ENCODE measurements around the gene CCDC174.

CCDC174 gene

DNA sequence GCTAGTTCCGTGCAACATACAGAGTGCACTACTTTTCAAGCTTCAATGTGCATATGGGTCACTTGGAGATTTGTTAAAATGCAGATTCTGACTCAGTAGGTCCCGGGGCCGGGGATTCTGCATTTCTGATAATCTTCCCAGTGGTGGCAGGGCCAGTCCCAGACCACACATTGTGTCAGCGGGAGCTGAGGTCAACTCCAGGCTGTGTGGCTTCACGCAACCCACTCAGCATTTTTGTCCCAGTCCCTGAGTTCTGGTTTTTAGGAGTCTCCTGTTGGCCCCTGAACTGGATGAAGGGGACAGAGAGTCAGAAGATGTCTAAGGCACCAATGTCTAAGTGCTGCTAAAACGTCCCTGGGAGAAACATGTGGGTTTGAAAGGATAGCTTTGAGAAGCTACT is 26.1 kb upstream of the CCDC174 start:
- DNase-seq (no peak), ATAC-seq (no peak)

DNA sequence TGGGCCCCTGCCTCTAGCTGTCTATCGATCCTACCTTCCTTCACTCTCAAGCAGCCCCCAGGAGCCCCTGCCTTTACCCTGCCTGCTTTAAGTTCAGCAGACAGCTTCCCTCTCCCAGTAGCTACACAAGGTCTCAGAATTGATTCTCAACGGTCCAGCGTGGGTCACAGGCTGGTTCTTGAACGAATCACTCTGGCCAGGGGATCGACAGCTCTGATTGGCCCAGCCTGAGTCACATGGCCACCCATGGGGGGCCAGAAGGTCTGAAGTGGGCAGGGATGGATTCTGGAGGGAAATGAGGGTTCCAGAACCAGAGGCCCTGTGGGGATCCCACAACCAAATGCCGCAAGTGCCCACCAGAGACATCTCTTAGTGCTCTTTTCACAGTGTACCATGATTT is 23.7 kb upstream of the CCDC174 start:
- ATAC-seq (no peak), DNase-seq (no peak)

GRCh38 chr3:14628406-14628805 is 23.2 kb upstream of the CCDC174 start:
- no peak for ATAC-seq
- DNase-seq, result no peak

DNA sequence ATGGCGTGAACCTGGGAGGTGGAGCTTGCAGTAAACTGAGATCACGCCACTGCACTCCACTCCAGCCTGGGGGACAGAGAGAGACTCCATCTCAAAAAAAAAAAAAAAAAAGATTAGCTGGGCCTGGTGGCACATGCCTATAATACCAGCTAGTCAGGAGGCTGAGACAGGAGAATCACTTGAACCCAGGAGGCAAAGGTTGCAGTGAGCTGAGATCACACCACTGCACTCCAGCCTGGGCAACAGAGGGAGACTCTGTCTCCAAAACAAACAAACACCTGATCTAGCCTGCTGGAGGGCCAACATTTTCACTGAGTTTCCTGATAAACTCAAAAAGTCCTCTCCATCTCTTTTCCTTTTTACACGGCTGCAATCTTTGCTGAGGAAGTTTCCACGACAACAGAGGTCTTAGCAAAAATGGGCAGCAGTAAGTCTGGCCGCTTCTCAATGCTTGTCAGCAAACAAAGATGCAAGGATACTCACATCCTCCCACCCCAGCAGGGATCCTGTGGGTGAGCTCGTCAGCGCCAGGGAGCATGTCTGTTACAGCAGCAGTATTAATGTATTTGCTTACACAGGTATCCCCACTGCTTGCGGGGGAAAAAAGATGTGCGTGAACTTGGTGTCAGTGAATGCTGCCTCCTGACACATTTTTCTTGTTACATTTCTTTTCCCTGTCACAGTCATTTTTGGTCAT is 21.0 kb upstream of the CCDC174 start:
- ATAC-seq (no peak), DNase-seq (no peak)

DNA sequence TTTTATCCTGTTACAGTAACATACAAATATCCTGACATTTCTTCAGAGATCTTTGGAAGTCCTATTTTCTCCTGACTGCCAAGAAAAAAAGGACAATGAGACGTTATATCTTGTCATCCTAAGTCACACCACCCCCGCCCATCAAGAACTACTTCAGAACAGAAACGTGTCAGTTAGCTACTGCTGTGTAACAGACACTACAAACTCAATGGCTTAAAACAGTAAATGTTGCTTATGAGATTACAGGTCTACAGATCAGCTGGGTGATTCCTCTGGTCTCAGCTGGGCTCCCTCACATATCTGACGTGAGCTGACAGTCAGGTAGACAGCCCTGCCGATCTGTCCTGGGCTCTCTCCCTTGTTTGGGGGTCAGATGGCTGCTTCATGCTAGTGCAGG is 20.5 kb upstream of the CCDC174 start:
- ATAC-seq (no peak), DNase-seq (no peak)

DNA sequence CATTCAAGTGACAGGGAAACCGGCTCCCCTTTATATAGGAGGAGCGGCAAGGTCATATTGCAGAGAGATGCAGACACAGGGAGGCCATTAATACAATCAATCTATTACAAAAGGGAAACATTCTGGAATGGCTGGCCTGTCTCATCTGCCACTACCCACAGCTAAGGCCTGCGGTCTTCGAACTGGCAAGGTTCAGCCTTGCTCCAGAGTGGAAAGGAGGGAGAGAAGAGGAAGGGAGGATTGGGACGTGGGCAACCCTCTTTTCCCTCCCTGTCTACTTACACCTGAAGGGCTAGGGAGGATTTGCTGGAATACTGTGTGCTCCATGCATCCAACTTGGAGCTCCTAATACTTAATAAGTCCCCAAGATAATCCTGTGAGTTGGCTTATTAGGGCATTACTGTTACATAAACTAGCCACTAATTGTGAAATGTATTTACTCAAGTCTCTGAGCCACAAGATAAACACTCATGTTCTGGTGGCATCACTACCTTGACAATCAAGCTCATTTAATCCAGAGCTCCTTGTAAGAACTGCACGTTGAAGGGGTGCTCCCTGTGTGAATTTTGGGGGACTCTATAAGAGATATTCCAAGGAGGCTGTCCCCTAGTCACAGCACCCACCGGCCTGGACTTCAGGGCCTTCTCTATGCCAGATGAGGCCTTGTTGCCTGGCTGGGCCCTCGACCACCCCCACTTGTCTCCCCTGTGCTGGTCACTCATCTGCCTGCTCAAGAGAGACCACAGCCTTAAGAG is 19.7 kb upstream of the CCDC174 start:
- no peak for ATAC-seq
- DNase-seq, result no peak

DNA sequence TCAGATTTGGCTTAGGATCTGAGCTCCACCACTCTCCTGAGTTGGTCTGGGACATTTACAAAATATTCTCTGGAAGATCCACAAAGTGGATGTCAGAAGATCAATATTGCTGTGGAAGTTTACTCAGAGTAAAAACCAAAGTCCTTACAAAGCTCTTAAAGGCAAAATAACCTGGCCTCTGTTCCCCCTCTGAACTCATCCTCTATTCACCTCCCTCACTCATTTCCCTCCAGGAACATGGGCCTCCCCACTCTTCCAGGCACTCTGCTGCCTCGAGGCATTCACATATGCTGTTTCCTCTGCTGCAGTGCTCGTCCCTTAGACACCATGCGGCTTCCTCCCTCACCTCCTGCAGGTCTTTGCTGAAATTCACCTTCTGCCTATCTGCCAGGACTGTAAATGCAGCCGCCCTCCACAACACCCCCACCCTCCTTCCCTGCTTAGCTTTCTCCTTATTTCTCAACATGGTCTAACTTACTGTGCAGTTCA is 19.1 kb upstream of the CCDC174 start:
- ATAC-seq (no peak), DNase-seq (no peak)

GRCh38 chr3:14633417-14633816 is 18.1 kb upstream of the CCDC174 start:
- no peak for DNase-seq
- no peak for ATAC-seq

DNA sequence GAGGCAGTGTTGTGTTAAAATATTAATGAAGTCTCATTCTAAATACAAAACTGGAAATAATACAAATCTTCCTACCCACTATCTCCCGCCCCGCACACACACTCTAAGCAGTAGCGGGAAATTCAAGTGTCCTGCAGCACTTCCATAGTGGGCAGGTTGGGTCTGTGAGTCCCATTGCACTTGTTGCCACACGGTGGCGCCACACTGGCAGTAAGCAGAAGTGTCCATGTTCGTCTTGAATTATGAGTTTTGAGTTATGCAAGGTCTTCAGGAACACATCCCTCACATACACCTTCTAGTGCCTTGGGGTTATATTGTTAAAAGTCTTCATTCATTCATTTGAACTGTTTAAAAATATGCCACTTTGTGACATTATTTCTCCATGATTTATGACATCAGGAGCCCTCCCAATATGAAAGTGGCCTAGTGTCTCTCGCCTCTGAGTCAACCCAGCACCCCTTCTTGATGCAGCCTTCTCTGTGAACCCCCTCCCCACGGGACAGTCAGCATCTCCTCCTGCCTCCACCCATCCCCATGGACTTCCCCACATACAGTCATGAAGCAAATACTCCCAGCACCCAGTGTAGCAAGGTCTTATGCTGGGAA is 17.6 kb upstream of the CCDC174 start:
- DNase-seq (peak; percentile 61), ATAC-seq (peak; percentile 69)

DNA sequence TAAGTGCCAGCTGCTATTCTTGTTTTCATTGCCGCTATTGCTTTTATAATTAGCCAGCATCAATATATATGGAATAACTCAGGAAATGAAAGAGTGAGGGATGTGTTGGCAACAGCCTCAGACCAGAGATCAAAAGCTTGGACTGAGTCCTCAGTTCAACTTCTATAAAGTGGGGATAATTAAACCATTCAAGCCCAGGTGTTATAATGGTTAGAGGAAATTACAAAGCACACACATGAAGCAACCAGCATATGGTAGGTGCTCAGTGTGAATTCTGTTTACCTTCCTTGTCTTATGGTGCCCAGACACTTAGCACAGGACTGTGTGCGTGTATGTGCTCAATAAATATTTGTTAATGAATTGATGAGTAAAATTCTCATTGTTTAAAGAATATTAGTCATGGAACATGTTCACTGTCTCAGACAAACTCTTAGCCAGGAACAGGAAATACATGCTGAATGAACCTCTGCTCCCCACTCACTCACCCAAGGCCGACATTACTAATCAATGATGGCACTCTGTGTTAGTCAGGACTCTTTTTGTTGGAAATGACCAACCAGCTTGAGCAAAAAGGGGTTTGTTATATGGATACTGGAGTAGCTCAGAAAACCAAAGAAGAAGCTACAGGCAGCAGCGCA is 16.7 kb upstream of the CCDC174 start:
- DNase-seq (no peak), ATAC-seq (no peak)

DNA sequence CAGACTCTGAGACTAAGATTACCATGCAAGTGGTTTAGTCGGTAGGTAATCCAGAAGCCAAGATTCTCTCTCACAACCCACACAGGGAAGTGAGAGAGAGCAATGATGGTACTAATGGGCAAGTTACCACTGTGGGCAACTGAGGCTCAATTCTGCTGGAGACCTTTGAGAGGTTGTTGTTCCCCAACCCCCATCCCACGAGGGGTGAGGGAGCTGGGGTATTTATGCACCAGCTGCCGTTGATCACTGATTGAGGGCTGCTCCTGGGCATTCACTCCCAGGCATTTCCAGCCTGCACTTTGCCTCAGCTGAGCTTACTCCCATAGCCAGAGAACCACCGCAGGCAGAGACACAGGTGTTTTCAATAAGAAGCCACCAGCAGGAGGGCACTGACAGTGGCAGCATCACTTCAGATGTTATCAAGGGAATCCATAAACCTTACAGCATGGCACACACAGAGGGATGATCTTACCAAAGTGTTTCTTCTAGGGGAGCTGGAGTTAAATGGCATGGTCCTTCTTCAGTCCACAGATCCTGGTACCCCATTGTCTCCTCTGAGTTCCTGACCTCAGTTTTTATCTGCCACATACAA is 15.0 kb upstream of the CCDC174 start:
- ATAC-seq (no peak), DNase-seq (no peak)

DNA sequence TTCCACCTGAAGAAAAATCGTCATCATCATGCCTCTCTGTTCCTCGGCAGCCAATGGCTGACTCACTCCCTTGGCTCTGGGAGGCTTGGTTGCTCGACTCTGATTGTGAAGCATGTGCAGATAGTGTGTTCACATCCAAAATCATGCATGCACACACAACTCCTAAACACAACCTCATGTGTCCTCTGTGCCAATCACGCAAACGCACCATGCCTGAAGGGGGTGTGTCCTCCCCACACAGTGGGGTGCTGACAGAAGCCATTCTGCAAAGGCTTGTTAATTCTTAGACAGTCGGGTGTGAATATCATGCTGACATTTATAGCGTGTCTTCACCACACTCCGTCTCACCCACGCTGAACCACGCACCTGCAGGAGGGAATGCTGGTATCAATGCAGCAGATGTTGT is 11.4 kb upstream of the CCDC174 start:
- ATAC-seq (no peak), DNase-seq (no peak)

DNA sequence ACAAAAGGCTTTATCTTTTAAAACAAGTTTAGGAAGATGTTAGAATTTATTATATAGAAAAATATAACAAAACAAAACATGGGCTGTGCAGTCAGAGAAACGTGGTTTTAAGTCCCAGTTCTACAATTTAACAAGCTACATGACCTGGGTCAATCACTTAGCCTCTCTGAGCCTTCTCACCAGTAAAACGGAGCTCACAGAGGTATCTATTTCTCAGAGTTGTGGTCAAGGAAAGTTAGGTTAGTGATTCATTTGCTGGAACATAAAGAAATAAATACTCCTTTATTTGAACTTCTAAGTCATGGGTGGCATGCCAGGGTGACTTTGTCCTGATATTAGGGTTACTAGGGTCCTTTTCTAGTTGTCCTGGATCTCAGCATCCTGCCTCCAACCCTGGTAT is 10.8 kb upstream of the CCDC174 start:
- no peak for DNase-seq
- no peak for ATAC-seq

DNA sequence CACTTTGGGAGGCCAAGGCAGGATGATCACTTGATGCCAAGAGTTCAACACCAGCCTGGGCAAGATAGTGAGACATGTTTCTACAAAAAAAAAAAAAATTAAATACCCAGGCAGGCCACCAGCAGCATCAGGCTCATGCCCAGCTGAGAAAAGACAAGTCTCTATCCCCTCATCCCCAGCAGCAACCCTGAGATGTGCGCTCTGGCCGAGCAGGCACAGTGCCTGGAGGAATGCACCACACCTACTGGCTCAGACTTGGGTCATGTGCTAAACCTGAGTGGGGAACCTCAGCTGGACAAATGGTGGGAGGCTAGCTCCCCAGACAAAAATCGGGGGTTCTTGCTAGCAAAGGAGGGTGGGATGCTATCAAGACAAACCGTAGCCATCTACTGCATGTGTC is 10.2 kb upstream of the CCDC174 start:
- ATAC-seq, result no peak

DNA sequence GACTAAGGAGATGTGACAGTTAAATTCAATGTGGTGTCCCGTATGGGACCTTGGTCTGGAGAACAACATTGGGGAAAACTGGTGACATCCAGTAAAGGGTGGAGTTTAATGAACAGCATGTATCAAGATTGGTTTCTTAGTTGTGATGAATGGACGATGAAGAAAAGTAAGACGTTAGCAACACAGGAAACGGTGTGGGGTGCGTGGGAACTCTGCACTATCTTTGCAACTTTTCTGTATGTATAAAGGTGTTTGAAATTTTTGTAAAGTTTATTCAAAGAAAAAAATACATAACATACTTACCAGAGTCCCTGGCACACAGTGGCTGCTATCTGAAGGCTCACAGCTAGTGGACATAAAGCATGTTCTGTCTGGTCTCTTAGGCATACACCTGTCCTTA is 6.1 kb upstream of the CCDC174 start:
- DNase-seq (no peak), ATAC-seq (no peak)

More for the DNA sequence above, 10.2 kb upstream of the CCDC174 start:
- no peak for DNase-seq

DNA sequence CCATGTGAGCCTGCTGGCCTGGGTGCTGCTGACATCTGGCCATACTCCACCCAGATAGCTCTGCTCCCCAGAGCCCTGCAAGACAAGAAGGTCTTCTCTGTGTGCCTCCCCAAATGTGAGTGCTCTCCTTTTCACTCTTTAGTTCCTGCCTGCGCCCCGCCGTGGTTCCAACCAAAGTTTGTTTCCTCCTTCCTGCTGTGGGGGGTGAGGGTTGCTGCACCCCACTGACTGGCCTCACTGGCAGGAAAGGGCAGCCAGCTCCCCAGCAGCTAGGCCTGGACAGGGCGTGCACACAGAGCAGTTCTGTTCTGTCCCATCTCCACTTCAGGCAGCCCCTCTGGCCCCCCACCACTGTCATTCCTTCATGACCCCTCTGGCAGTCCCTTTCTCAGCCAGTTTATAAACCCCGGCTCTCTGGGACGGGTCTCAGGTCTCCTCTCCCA is 5.4 kb upstream of the CCDC174 start:
- DNase-seq, result no peak
- ATAC-seq, result no peak

GRCh38 chr3:14646589-14647413 is 4.8 kb upstream of the CCDC174 start:
- ATAC-seq (no peak), DNase-seq (no peak)

DNA sequence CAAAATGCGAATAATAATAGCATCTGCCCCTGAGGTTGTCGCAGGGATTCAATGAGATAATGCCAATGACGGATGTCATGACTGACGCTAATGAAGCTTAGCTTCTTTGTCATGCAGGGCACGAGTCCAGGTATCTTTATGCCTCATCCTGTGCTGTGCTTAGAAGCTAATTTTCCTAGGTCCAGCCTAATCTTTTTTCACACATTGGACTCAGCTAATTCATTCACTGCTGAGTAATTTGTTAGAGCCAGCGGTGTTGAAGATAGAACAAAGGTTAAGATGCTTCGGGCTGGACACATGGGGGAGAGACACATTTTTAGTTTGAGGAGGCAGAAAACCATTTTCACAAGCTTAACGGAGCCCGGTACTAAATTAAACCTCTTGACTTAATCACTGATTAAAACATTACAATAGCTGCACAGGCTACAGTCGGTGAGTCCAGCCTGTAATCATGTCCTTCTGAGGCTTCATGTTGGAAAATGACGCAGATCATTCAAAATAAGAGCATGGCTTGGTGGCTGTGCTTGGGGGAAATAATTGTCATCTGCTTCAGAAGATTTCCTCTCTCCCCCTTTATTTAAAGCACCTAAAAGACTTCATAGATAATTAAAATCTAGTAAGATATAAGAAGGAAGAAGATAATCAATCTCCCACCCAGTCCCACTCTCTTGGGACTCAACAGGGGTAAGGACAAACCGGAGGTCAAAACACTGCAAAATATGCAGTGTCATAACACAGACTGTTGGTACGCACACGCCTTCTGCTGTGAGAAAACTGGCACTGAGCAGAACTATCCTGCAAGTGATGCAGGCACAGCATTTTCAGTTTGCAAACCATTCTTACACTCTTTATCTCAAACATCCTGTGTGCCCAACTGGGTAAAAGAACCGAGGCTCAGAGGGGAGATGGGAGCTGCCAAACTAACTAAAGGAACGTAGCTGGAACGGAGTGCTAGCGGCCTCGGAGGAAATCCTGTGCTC is 3.3 kb upstream of the CCDC174 start:
- ATAC-seq (no peak), DNase-seq (no peak)

DNA sequence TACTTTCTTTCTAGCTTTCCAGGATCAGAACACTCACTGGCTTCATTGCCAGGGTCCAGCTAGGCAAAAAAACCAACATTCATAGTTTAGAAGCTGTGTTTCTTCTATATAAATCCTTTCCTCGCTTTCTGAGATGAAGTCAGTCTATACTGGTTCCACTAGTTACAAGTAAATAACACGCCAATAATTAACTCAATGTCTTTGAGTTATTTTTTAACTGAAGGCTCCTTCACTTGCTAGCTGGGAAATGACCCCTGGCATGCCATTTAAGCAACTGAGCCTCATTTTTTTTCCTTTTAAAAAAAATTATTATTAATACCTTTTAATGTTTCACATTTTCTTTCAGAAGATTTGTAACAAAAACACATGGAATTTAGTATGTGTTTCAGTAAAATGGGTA is 2.1 kb upstream of the CCDC174 start:
- no peak for ATAC-seq

DNA sequence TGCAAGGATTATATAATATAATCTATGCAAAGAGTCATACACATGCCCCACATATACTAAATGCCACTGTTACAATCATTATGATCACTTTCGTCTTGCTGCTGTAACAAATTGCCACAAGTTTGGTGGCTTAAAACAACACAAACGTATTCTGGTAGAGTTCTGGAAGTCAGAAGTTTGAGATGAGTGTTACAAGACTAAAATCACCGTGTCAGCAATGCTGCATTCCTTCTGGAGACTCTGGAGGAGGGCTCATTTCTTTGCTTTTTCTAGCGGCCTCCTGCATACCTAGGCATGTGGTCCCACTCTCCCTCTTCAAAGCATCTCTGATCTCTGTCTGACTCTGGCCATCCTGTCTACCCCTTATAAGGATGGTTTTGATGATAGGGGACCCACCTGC is 1.4 kb upstream of the CCDC174 start:
- ATAC-seq, result no peak

More for the DNA sequence above, 2.1 kb upstream of the CCDC174 start:
- DNase-seq, result no peak

More for the DNA sequence above, 1.4 kb upstream of the CCDC174 start:
- no peak for DNase-seq
